ENCODE data around the gene SNAI1. TPM values are rescaled to one million over a fixed set of nuclear protein-coding genes. Genes with fewer than 3 reads are reported as not detected.

Gene SNAI1
- total and polyA plus RNA-seq, 12 donors, result 0.28 to 13.2 (median 8.4) TPM

GRCh38 chr20:49942942-49943341, 39.8 kb upstream of the SNAI1 start:
- no peak for TF ChIP-seq CTCF (IDR thresholded peaks at IDR 0.05)
- no peak for TF ChIP-seq POLR2A (IDR thresholded peaks at IDR 0.05)
- Histone ChIP-seq H3K4me3 (no peak overlapping the region), H3K27ac (no peak overlapping the region), H3K4me1 (replicated peaks in 1 of 2) (peaks cover 14 to 34% of the 10 kb centered on the region in 2 donors), H3K36me3 (replicated peaks in 1 of 2) (peaks cover 0 to 70% of the 10 kb centered on the region in 2 donors), H3K27me3 (no peaks in the 10 kb centered on the region), H3K9me3 (replicated peaks in 1 of 3) (no peaks in the 10 kb centered on the region)
- DNase-seq, result no peak
- 91 to 97% (median 94%) methylated on average over 3 of the region's 3 CpGs for WGBS, 4 donors
- intact Hi-C loops (cut with DNase I), result no loop called here

- DNase-seq, result peak in 1 of 7 donors; percentile 35
- H3K4me3 ChIP-seq, result no peak overlapping the region
- H3K4me1 ChIP-seq (replicated peaks in 1 of 2), result peaks cover 0 to 17% of the 10 kb centered on the region in 2 donors
- H3K36me3 ChIP-seq (replicated peaks in 1 of 2), result peaks cover 0 to 88% of the 10 kb centered on the region in 2 donors
- WGBS, 4 donors, result 54 to 61% (median 57%) methylated on average over 3 of the region's 3 CpGs
- no peaks in the 10 kb centered on the region for H3K9me3 ChIP-seq (replicated peaks in 1 of 3)
- no peak overlapping the region for H3K27ac ChIP-seq
- no peak for TF ChIP-seq POLR2A (IDR thresholded peaks at IDR 0.05)
- H3K27me3 ChIP-seq, result no peaks in the 10 kb centered on the region
- intact Hi-C loops (cut with DNase I), result no loop called here
These were observed 37.5 kb upstream of the SNAI1 start for GRCh38 chr20:49945306-49945700.

GRCh38 chr20:49945701-49946477, 36.9 kb upstream of the SNAI1 start:
- Histone ChIP-seq H3K9me3 (replicated peaks in 1 of 3) (no peaks in the 10 kb centered on the region), H3K27me3 (no peaks in the 10 kb centered on the region), H3K4me3 (no peak overlapping the region), H3K36me3 (replicated peaks in 1 of 2) (peaks cover 0 to 92% of the 10 kb centered on the region in 2 donors), H3K4me1 (replicated peaks in 1 of 2) (peaks cover 0 to 21% of the 10 kb centered on the region in 2 donors), H3K27ac (no peak overlapping the region)
- DNase-seq, result peak in 1 of 7 donors; percentile 37
- TF ChIP-seq POLR2A (IDR thresholded peaks at IDR 0.05) (no peak), CTCF (IDR thresholded peaks at IDR 0.05) (no peak)
- 94 to 98% (median 95%) methylated on average over 9 to 10 of the region's 10 CpGs for WGBS, 4 donors
- intact Hi-C loops (cut with DNase I), result no loop called here

GRCh38 chr20:49948178-49948577, 34.6 kb upstream of the SNAI1 start:
- Histone ChIP-seq H3K27me3 (no peaks in the 10 kb centered on the region), H3K27ac (no peak overlapping the region), H3K4me1 (replicated peaks in 1 of 2) (peaks cover 0 to 26% of the 10 kb centered on the region in 2 donors), H3K9me3 (replicated peaks in 1 of 3) (no peaks in the 10 kb centered on the region), H3K4me3 (no peak overlapping the region), H3K36me3 (replicated peaks in 1 of 2) (peaks cover 0 to 92% of the 10 kb centered on the region in 2 donors)
- no peak for TF ChIP-seq CTCF (IDR thresholded peaks at IDR 0.05)
- TF ChIP-seq POLR2A (IDR thresholded peaks at IDR 0.05), result no peak
- DNase-seq, result no peak
- WGBS, 4 donors, result 81 to 91% (median 86%) methylated on average over 3 of the region's 3 CpGs
- intact Hi-C loops (cut with DNase I), result no loop called here
